ENCODE results near the gene IGSF21. TPM values are rescaled to one million over a fixed set of nuclear protein-coding genes. Genes with fewer than 3 reads are reported as not detected.
A peak's percentile ranks its signal among the peaks of the same experiment; 100 is the strongest.

Gene IGSF21
- total RNA-seq, 3 donors from 2014 or later = not detected

- H3K4me1 Mint-ChIP-seq (ENCODE audit: low read depth) = peaks cover 5% of the 10 kb centered on the region
- no peaks in the 10 kb centered on the region for H3K9me3 Mint-ChIP-seq
- DNase-seq (no peak), ATAC-seq (no peak)
- no peak overlapping the region for H3K4me3 Mint-ChIP-seq
- H3K27me3 Mint-ChIP-seq (ENCODE audit: low read depth) = peaks cover 65% of the 10 kb centered on the region
- no peaks in the 10 kb centered on the region for H3K36me3 Mint-ChIP-seq (ENCODE audit: insufficient read depth)
These were observed 2.4 kb upstream of the IGSF21 start for GRCh38 chr1:18105196-18105595.

- DNase-seq (no peak), ATAC-seq (no peak)
- Mint-ChIP-seq H3K27me3 (ENCODE audit: low read depth) (peaks cover 80% of the 10 kb centered on the region), H3K36me3 (ENCODE audit: insufficient read depth) (no peaks in the 10 kb centered on the region), H3K4me1 (ENCODE audit: low read depth) (peaks cover 10% of the 10 kb centered on the region), H3K4me3 (no peak overlapping the region), H3K9me3 (no peaks in the 10 kb centered on the region)
These were observed 880 bp downstream of the IGSF21 start for GRCh38 chr1:18108299-18109057.

GRCh38 chr1:18109058-18109755 lies 1.6 kb downstream of the IGSF21 start:
- no peaks in the 10 kb centered on the region for H3K9me3 Mint-ChIP-seq
- DNase-seq = no peak
- H3K36me3 Mint-ChIP-seq (ENCODE audit: insufficient read depth) = no peaks in the 10 kb centered on the region
- H3K27me3 Mint-ChIP-seq (ENCODE audit: low read depth) = peaks cover 80% of the 10 kb centered on the region
- H3K4me3 Mint-ChIP-seq = no peak overlapping the region
- ATAC-seq = no peak
- peaks cover 10% of the 10 kb centered on the region for H3K4me1 Mint-ChIP-seq (ENCODE audit: low read depth)

GRCh38 chr1:18109756-18110597 lies 2.4 kb downstream of the IGSF21 start:
- DNase-seq = no peak
- Mint-ChIP-seq H3K36me3 (ENCODE audit: insufficient read depth) (no peaks in the 10 kb centered on the region), H3K4me1 (ENCODE audit: low read depth) (peaks cover 10% of the 10 kb centered on the region), H3K27me3 (ENCODE audit: low read depth) (peaks cover 79% of the 10 kb centered on the region), H3K4me3 (peak overlapping the region; percentile 24), H3K9me3 (no peaks in the 10 kb centered on the region)
- peak in 1 of 2 donors; percentile 19 for ATAC-seq

GRCh38 chr1:18110598-18110939 lies 3.0 kb downstream of the IGSF21 start:
- H3K4me3 Mint-ChIP-seq = no peak overlapping the region
- ATAC-seq (peak in 1 of 2 donors; percentile 11), DNase-seq (no peak)

GRCh38 chr1:18110968-18111367 lies 3.4 kb downstream of the IGSF21 start:
- H3K27me3 Mint-ChIP-seq (ENCODE audit: low read depth) = peaks cover 75% of the 10 kb centered on the region
- DNase-seq (no peak), ATAC-seq (peak in 1 of 2 donors; percentile 20)
- H3K9me3 Mint-ChIP-seq = no peaks in the 10 kb centered on the region
- no peak overlapping the region for H3K4me3 Mint-ChIP-seq
- peaks cover 10% of the 10 kb centered on the region for H3K4me1 Mint-ChIP-seq (ENCODE audit: low read depth)
- no peaks in the 10 kb centered on the region for H3K36me3 Mint-ChIP-seq (ENCODE audit: insufficient read depth)

More at GRCh38 chr1:18110598-18110939, 3.0 kb downstream of the IGSF21 start:
- Mint-ChIP-seq H3K9me3 (no peaks in the 10 kb centered on the region), H3K4me1 (ENCODE audit: low read depth) (peaks cover 10% of the 10 kb centered on the region), H3K36me3 (ENCODE audit: insufficient read depth) (no peaks in the 10 kb centered on the region), H3K27me3 (ENCODE audit: low read depth) (peaks cover 78% of the 10 kb centered on the region)

GRCh38 chr1:18111605-18112297 lies 4.2 kb downstream of the IGSF21 start:
- Mint-ChIP-seq H3K4me3 (no peak overlapping the region), H3K27me3 (ENCODE audit: low read depth) (peaks cover 76% of the 10 kb centered on the region), H3K9me3 (no peaks in the 10 kb centered on the region), H3K36me3 (ENCODE audit: insufficient read depth) (no peaks in the 10 kb centered on the region), H3K4me1 (ENCODE audit: low read depth) (peaks cover 10% of the 10 kb centered on the region)
- ATAC-seq = no peak
- DNase-seq = no peak

GRCh38 chr1:18112611-18113010 lies 5.0 kb downstream of the IGSF21 start:
- H3K36me3 Mint-ChIP-seq (ENCODE audit: insufficient read depth) = no peaks in the 10 kb centered on the region
- H3K27me3 Mint-ChIP-seq (ENCODE audit: low read depth) = peaks cover 73% of the 10 kb centered on the region
- H3K4me3 Mint-ChIP-seq = no peak overlapping the region
- no peaks in the 10 kb centered on the region for H3K9me3 Mint-ChIP-seq
- ATAC-seq (no peak), DNase-seq (no peak)
- H3K4me1 Mint-ChIP-seq (ENCODE audit: low read depth) = peaks cover 10% of the 10 kb centered on the region

- H3K4me3 Mint-ChIP-seq = no peak overlapping the region
- H3K9me3 Mint-ChIP-seq = no peaks in the 10 kb centered on the region
- peaks cover 58% of the 10 kb centered on the region for H3K27me3 Mint-ChIP-seq (ENCODE audit: low read depth)
- no peak for ATAC-seq
- DNase-seq = no peak
- H3K4me1 Mint-ChIP-seq (ENCODE audit: low read depth) = peaks cover 7% of the 10 kb centered on the region
- no peaks in the 10 kb centered on the region for H3K36me3 Mint-ChIP-seq (ENCODE audit: insufficient read depth)
These were observed 7.3 kb downstream of the IGSF21 start for GRCh38 chr1:18114726-18115410.

GRCh38 chr1:18116777-18117176 lies 9.2 kb downstream of the IGSF21 start:
- ATAC-seq (no peak), DNase-seq (no peak)
- Mint-ChIP-seq H3K36me3 (ENCODE audit: insufficient read depth) (no peaks in the 10 kb centered on the region), H3K4me3 (no peak overlapping the region), H3K4me1 (ENCODE audit: low read depth) (no peaks in the 10 kb centered on the region), H3K27me3 (ENCODE audit: low read depth) (peaks cover 45% of the 10 kb centered on the region), H3K9me3 (no peaks in the 10 kb centered on the region)

- DNase-seq = no peak
- Mint-ChIP-seq H3K4me3 (no peak overlapping the region), H3K4me1 (ENCODE audit: low read depth) (no peaks in the 10 kb centered on the region), H3K9me3 (no peaks in the 10 kb centered on the region), H3K27me3 (ENCODE audit: low read depth) (peaks cover 33% of the 10 kb centered on the region), H3K36me3 (ENCODE audit: insufficient read depth) (no peaks in the 10 kb centered on the region)
- ATAC-seq = no peak
These were observed 10.5 kb downstream of the IGSF21 start for GRCh38 chr1:18118078-18118477.

- peaks cover 34% of the 10 kb centered on the region for H3K27me3 Mint-ChIP-seq (ENCODE audit: low read depth)
- DNase-seq = no peak
- ATAC-seq = no peak
- no peaks in the 10 kb centered on the region for H3K36me3 Mint-ChIP-seq (ENCODE audit: insufficient read depth)
- no peak overlapping the region for H3K4me3 Mint-ChIP-seq
- no peaks in the 10 kb centered on the region for H3K4me1 Mint-ChIP-seq (ENCODE audit: low read depth)
- no peaks in the 10 kb centered on the region for H3K9me3 Mint-ChIP-seq
These were observed 10.9 kb downstream of the IGSF21 start for GRCh38 chr1:18118491-18118890.

- no peak for ATAC-seq
- Mint-ChIP-seq H3K4me1 (ENCODE audit: low read depth) (no peaks in the 10 kb centered on the region), H3K27me3 (ENCODE audit: low read depth) (peaks cover 27% of the 10 kb centered on the region), H3K9me3 (no peaks in the 10 kb centered on the region), H3K36me3 (ENCODE audit: insufficient read depth) (no peaks in the 10 kb centered on the region), H3K4me3 (no peak overlapping the region)
- no peak for DNase-seq
These were observed 11.7 kb downstream of the IGSF21 start for GRCh38 chr1:18119289-18119688.
